GM21423 (cell line): Measurements from ENCODE around the gene BHLHA15.

Source experiments
- ATAC-seq: cut with Tn5 transposase; IDR thresholded peaks from one replicate; pipeline ENCODE4 v1.9.1; 2021; ENCODE audit warnings: mild to moderate bottlenecking, moderate library complexity; ENCODE audit not compliant: unreplicated experiment

The BHLHA15 gene

GRCh38 chr7:98223351-98223897 is 12.2 kb downstream of the BHLHA15 start:
- ATAC-seq: no peak

GRCh38 chr7:98223898-98224700 is 12.9 kb downstream of the BHLHA15 start:
- ATAC-seq: no peak

- ATAC-seq: no peak
Observed at GRCh38 chr7:98224701-98225181, 13.5 kb downstream of the BHLHA15 start.

- ATAC-seq: no peak
Observed at GRCh38 chr7:98225913-98226614, 14.8 kb downstream of the BHLHA15 start.

GRCh38 chr7:98227939-98228338 is 16.7 kb downstream of the BHLHA15 start:
- no peak for ATAC-seq

GRCh38 chr7:98228801-98229200 is 17.6 kb downstream of the BHLHA15 start:
- no peak for ATAC-seq

GRCh38 chr7:98229441-98229840 is 18.2 kb downstream of the BHLHA15 start:
- ATAC-seq: no peak

- no peak for ATAC-seq
Observed at GRCh38 chr7:98229991-98230745, 18.9 kb downstream of the BHLHA15 start.

- ATAC-seq: no peak
Observed at GRCh38 chr7:98230746-98231471, 19.7 kb downstream of the BHLHA15 start.

GRCh38 chr7:98231493-98232262 is 20.4 kb downstream of the BHLHA15 start:
- ATAC-seq: no peak

- ATAC-seq: no peak
Observed at GRCh38 chr7:98232263-98232585, 21.0 kb downstream of the BHLHA15 start.

GRCh38 chr7:98232799-98233198 is 21.6 kb downstream of the BHLHA15 start:
- no peak for ATAC-seq

GRCh38 chr7:98233219-98234070 is 22.2 kb downstream of the BHLHA15 start:
- no peak for ATAC-seq

- no peak for ATAC-seq
Observed at GRCh38 chr7:98234429-98235147, 23.3 kb downstream of the BHLHA15 start.

- ATAC-seq: no peak
Observed at GRCh38 chr7:98235901-98236300, 24.7 kb downstream of the BHLHA15 start.

GRCh38 chr7:98236355-98237185 is 25.3 kb downstream of the BHLHA15 start:
- ATAC-seq: no peak

- ATAC-seq: no peak
Observed at GRCh38 chr7:98238076-98238475, 26.8 kb downstream of the BHLHA15 start.
